ENCODE data around the gene GPR162.

DNA sequence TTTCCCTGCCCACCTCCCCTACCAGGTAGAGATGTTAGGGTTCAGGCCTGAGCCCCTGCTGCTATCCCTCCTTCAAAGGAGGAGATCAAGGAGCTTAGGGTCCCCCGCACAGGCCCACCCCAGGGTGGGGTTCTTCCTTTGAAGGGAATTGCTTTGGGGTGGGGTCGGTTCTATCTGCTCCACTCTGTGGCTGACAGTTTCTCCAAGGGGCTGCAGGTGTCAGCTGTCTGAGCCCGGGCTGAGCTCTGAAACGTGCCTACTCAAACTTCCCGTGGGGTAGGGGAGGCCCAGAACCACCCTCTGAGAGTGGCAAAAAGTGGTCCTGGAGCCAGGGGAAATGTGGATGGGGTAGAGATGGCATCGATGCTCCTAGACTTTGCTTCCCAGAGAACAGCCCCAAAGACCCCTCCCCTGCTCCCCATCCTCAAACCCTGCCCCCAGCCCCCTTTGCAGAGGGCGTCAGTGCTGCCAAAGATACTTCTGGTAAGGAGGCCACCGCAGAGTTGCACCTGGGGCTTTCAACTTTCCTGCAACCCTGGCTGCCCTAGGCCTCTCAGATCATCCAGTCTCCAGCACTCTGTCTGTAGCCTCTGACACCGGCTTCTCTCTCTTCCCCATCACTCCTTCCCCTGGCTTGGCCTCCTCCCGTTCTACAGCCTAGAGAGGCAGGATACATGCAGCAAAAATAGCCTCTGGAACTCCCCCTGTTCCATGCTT, 38.6 kb upstream of the GPR162 start:
- TF ChIP-seq, protein P1, sequence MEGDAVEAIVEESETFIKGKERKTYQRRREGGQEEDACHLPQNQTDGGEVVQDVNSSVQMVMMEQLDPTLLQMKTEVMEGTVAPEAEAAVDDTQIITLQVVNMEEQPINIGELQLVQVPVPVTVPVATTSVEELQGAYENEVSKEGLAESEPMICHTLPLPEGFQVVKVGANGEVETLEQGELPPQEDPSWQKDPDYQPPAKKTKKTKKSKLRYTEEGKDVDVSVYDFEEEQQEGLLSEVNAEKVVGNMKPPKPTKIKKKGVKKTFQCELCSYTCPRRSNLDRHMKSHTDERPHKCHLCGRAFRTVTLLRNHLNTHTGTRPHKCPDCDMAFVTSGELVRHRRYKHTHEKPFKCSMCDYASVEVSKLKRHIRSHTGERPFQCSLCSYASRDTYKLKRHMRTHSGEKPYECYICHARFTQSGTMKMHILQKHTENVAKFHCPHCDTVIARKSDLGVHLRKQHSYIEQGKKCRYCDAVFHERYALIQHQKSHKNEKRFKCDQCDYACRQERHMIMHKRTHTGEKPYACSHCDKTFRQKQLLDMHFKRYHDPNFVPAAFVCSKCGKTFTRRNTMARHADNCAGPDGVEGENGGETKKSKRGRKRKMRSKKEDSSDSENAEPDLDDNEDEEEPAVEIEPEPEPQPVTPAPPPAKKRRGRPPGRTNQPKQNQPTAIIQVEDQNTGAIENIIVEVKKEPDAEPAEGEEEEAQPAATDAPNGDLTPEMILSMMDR (IDR thresholded peaks at IDR 0.05), result no peak
- no peak for TF ChIP-seq POLR2A (IDR thresholded peaks at IDR 0.05)
